IPS DF 4.7 (cell line): ENCODE data around the gene ZNF407.

Experiments used
- DNase-seq: peaks from one replicate; pipeline ENCODE4 v3.0.0-alpha.2; 2013; ENCODE audit warnings: low spot score; ENCODE audit errors: extremely low read depth

ZNF407 gene

DNA sequence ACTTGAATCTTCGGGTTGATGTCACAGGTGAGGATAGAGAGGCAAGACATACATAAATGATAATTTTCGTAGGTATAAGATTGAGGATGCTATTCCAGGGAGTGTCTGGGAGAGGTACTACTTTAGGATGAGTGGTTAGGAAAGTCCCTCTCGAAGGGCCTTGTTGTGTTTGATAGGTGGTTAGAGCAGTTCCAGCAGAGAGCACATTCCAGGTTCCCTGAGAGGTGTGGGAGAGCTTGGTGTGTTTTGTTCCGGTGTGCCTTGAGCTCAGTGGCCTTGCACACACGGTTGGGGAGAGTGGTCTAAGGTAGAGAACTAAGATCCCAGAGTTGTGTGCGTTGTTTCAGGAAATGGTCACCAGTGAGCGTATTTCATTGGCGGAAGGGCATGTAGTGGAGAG, 191.4 kb downstream of the ZNF407 start:
- no peak for DNase-seq

DNA sequence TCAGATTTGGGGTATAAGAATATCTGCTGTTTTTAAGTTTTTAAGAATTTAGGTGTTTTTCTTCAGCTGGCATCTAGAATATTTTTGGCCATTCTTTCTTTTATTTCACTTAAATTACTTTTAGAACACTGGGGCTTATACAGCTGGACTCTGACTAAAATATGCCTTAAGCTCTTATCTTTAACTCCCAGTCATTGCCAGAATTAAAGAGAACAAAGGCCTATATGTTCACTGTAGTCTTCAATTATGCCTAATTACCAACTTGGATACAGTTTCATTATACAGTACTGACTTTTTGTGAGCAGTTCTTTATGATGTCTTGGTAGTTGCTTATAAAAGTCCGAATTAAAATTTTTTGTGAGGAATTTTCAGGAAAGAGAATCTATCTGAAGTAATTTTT, 192.8 kb downstream of the ZNF407 start:
- no peak for DNase-seq

DNA sequence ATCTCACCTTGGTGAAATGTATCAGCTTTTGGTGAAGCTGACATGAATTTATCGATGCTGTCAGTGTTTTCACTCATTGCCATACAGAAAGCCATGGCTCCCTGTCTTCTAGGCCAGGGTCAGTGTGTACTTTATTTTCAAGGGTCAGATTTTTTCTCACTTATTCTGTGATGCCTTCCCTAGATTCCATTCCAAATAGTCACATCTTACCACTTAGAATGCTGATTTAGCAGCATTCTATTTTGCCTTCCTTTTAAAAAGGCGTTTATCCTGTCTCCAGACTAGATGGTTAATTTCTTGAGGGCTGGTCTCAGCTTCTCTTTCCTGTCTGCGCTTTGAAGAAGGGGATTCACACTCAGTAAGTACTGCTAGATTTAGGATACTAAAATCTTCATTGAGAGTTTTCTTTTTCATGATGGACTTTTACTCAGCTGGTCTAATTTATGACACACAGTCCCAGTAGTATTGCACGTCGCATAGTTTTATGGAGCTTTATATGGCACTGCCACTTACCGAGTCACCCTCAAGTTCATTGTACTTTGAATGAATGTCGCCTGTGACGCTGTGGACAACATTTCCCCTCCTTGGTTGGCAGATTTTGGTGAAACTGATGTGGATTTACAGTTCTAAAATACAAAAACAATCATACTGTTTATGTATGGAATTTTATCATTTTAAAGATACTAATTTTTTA, 194.0 kb downstream of the ZNF407 start:
- no peak for DNase-seq

DNA sequence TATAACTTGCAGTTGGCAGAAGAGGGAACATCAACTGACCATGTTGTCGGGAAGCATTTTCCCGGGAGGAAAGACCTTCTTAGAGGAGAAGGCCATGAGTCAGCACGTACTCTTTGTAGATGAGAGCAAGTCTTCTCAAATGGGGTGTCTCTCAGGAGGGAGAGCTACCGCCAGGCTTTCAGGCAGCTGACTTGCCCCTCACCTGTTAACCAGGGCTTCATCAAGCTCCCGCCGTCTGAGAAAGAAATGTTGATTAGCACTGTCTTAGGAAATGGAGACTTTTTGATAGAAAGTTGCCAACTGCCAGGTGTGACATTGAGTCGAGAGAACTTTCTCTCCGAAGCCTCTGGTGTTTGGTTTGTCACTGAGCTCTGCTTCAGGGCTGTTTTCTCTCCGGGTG, 196.1 kb downstream of the ZNF407 start:
- DNase-seq, result no peak

DNA sequence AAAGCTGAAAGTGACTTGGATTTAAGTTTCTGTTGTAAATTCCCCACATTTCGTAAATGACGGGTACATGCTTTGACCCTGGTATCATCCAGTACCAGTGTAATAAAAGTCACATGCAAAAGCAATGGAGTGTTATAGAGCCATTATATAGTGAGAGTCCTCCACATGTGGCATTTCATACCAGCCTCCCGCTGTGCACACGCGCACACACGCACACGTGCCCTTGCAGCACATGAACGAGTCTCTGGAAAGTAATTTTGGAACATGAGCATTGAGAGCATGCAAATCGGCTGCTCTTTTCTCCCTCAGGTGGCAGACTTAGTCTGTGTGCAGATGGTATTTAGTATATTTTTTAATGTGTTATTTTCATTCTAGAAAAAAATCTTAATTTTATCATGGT, 198.1 kb downstream of the ZNF407 start:
- no peak for DNase-seq

DNA sequence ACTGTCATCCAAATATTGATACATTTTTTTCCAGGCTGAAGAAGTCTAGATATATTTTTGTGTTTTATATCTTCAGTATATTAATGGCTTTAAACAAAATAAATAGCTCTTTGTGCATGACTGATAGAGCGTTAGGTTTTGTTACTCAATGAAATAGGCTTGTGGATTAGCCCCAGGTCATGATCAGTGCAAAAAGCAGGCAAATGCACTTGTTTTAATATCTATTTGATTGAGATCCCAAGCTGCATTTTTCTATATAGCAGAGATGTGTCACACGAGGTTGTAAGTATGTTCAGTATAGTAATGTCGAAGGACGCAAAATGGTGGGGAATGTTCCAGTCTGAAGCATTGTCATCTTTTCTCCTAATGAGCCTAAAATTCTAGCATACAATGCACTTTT, 198.5 kb downstream of the ZNF407 start:
- DNase-seq, result no peak

DNA sequence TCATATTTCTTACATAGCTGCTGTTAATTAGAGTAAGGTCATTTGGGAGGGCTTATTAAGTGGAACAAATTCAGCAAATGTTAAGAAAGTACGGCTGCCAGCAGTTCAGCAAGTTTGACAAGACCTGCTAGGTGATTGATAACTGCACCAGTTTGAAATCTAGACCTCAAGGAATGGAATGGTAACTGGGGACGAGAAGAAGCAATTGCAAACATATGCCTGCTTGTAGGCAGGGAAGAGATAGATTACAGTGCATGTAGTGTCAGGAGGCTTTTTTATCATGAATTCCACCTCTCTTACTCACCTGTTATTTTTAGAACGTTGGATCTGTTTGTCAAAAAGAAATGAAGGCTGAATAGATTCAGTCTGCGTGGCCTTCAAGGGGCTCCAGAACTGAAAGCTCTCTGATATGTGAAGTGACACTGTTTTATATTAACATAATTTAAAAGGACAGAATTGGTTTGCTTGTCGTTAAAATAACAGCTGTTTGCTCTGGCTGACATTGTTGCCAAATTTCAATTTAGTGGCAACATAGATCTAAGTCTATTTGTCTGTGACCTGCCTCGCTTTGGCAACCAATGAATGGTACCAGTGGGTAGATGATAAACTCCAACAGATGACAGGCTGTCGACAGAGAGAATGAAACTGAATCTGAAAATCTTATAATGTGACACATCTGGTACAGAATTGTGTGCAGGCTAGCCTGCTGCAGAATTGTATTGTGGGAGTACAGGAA, 199.3 kb downstream of the ZNF407 start:
- DNase-seq, result no peak

DNA sequence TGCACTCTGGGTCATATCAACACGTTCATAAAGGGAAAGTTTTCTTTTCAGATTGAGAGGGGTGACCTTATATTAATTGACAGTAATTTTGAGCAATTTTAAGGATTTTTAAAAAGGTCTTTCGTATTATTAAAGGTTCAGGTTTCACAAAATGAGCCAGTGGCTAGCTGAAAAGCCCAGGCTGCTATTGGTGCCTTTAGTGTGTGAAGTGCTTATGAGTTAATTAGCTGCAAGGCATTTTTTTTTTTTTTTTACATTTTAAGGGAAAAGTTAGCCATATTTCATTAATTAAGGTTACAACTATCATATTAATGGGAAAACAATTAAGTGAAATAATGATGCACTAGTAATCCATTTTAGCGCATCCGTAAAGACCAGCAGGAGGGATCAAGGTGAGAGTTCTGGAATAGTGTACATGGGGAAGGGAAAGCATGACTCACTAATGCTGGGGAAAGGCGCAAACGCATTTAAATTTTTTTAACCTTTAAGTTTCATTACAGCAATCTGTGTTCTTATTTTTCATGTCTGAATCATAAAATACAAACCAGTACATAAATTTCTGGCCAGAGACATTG, 200.0 kb downstream of the ZNF407 start:
- no peak for DNase-seq

DNA sequence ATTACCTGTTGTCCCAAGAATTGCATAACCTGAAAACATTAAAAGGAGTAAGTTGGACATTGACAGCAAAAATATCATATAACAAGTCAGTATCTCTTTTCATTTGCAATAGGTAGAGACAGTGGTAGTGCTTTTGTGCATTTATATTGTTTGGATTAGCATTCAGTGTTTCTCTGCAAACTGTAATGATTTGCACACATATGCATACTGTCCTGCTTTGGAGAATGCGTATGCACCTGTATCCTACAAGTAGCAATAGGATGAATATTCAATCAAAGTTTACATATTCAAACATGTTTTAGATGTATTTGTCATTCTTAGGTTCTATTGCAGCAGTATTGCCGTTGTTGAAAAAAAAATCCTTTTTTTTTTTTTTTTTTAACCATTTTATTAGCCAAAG, 201.9 kb downstream of the ZNF407 start:
- no peak for DNase-seq

DNA sequence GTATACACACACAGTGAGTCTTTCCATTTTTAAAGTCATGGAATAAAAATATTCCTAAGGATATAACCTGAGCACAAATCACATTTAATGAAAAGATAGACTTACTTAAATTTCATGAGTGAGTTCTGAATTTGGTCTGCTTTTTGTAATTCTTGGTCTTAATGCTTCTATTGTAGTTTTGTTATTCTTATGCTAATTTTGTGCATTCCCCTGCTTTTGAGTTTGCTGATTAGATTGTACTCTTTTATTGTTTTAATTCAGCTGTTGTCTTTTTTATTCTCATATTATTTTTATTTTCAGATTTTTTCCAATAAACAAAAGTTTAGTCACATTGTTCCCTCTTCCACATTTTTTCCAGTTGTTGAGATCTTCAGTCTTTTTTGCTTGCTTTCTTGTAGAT, 202.4 kb downstream of the ZNF407 start:
- no peak for DNase-seq

DNA sequence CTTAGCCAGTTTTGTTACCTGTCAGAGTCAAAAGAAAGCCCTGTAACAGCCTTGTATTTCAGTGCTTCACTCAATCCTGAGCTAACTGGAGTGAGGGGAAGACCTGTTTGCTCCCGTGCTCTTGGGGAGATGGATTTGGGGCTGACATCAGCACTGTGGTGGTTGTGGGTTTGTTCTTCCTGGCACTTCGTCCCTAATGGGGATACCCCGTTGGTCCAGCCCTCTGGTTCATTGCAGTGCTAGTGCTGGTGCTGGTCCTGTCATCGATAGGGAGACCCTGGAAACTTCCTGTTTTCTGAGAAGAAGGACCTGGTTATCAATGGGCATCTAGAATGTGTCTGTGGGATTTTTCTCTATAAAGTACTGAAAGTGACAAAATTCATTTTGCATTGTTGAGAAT, 205.4 kb downstream of the ZNF407 start:
- no peak for DNase-seq

DNA sequence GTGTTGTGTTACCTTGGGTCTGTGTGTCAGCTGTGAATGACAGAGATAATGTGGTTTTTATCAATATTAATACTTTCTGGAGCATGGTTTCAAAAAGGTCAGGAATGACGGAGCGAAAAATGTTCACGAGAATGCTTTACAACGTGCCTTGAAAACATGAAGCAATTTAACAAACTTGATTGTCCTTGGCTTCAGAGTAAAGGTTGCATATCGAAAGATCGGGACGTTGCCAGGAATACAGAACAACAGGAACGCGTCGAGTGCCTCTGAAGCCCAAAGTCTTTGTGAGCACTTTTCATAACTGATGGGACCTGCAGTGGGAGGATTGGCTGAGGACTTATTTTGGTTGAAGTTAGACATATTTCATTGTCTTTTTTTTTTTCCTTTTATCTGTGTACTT, 206.1 kb downstream of the ZNF407 start:
- DNase-seq, result no peak

DNA sequence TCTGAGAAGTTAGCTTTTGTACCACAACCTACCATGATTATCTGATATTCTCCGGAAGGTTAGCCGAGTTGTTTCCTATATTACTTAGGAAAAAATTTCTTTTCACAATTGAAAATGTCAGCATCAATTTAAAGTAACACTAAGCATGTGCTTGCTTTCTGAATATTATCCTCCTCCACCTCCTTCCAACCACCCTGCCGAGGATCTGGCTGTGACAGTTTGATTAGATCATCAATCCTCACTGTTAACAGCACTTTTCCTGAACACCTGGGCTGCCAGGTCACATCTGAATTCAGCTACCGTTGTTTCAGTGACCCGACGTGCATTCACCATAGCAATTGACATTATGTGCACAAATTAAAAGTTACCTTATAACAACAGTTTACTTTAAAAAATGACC, 207.0 kb downstream of the ZNF407 start:
- DNase-seq, result no peak

DNA sequence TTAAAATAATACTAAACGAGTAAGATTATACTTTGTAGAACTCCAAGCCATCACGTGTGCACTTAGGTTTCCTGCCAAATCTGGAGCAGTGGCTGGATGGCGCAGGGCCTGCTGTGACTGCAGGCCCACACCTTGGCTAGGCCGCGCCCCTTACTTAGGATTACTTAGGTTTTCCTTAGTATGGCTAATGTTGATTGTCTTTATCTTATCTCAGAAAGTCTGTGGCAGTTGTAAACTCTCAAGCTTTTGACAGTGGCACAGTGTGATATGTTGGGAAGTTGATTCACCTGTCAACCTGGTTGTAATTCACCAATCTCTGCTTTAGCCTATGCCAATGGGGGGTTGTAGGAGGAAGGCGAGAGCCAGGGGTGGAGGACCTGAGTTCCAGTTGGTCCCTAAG, 208.4 kb downstream of the ZNF407 start:
- no peak for DNase-seq

DNA sequence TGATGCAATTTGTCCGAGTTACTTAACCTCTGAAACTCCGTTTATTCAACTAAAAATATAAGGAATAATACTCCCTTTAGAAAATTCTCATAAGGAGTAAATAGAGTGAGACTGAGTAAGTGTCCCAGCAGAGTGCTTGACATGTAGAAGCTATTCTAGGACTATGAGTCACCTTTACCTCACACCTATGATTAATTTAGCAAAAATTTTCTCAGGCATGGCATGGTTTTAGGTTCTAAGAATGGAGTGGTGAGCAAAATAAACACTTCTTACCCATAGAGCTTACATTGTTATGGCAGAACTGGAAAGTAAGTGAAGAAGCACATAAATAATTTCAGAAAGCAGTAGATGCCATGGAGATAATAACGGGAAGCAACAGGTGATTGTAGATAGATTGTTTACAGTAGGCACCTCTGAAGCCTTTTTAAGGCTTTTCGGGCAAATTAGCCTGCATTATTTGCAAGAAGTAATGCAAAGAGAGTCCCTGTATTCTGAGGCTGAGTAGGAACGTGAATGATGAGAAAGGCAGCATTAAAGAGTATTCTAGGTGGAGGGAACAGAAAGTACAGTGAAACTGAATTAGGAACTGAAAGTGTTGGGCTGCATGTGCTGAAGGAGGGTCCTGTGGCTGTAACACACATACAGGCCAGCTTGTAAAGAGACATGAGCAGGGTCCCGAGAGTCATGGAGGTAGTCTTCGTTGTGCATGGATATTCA, 209.2 kb downstream of the ZNF407 start:
- no peak for DNase-seq

DNA sequence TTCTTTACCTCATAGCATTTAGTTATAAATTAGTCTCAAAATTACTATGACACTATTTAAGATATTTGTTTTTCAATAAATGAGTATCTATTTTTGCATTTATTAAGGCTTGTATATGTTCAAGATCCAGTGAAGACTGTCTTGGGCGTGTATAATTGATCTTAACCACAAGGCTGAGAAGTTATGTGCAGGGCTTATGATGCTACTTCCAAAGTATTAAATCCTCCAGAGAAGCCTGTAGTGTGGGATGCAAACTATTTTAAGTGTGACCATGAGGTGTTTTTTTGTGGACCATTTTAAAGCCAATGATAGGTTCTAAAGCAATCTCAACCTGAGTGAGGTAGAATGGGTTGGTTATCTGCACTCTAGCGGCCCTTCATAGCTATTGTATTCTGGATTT, 219.9 kb downstream of the ZNF407 start:
- no peak for DNase-seq

DNA sequence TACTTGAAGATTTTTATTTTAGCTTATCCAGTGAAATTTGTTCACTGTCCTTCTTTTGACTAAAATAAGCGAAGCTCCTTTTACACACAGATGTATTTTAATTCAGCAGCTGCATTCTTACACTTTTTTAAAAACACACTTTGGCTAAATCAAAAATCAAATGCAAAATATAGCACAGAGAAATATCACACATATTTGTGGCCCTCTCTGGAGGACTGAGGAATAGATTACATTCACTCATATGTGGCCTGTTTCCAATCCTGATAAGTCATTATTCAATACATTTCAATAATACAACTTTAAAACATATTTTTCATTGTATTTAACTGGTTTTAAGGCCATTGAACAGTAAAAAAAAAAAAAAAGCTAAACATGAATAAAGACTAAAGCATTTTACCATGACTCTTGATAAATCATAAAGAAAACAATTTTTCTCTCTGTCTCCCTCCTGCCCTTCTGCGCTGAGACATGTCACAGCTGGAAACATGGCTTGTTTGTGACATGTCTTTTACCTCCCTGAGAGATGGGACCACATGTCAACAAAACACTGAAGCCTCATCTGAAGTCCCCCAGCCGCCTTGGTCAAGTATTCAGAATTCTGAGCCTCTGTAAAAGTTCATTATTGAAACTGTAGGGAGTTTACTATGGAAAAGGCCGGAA, 221.0 kb downstream of the ZNF407 start:
- no peak for DNase-seq

DNA sequence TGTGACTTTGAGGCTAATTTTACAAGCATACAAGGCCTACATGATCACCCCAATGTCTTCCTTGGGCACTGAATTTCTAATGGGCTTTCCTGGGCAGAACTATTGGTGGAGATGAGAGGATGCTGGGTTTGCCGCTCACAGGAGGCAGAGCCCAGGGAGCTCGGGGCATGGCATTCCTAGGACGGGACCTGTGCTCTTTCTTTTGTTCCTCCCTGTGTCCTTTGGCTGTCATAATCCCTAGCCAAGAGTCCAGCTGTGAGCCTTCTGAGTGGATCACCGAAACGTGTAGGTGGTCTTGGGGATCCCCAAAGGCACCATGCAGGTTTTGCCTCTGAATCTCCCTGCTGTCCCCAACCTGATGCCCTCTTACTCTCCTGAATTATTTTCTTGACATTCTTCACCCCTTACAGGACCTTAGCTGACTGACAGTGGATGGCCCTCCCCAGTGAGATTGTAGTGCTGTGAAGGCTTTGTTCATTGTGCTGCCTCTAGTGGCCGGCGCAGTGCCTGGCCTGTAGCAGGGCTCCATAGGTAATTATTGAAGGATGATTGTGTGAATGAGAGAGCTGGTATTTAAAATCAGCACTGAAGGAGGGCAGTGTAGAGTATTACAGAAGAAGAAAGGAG, 221.9 kb downstream of the ZNF407 start:
- peak; percentile 66 for DNase-seq

DNA sequence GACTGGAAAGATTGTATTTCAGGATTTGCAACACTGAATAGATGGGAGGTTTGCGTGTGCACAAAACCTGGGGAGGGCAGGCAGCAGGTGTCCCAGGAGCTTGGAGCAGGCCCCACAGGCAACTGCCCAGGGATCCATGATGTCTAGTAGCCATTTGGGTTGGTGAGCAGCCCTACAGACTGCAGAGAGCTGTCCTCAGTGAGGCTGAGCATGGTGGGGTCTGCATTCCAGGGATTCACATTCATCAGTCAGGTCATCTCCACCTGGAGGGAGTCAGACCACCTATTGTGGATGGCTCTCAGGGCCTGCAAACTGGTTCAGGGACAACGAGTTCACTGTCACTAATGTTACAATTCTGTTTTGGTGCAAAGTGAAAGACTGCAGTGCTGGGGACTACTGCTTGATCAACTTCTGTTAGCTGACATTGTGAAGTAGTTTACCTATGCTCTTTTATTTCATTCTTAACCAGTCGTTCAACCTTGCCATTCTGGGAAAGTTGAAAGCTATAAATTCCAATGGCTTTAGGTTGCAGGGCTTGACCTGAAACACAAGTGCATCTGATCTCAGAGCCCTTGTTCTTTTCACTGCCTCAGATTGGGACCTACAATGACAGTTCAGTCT, 222.6 kb downstream of the ZNF407 start:
- DNase-seq, result no peak

DNA sequence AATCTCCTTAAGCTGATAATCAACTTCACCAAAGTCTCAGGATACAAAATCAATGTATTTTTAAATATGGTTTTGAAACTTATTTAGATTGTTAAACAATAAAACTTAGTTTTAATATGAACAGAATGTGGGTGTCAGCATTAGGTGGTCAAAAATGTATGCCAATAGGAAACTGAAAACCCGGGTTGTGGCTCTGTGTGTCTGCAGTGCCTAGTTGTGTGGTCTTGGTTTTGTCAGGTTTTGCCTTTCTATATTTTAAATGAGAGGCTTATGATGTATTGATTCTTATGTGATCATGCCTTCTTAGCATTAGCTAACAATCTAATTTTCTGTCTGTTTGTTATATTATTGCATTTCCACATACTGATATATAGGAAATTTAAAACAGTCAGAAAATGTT, 227.8 kb downstream of the ZNF407 start:
- no peak for DNase-seq

DNA sequence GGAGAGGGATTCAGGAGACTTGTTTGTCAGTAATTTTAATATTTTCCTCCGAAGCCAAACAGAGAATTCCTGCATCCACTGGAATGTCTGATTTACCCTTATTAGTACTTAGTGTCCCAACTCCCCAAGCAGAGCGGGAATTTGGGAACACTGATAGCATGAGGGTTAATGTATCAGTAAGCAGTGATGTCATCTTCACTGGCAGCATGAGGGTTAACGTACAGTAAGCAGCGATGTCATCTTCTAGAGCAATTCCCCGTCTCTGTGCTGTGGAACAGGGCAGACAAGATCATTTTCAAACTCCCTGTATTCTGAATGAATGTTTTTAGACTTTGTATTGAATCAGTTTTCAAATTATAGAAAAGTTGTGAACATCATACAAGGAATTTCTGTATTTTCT, 228.9 kb downstream of the ZNF407 start:
- no peak for DNase-seq
